Renal pelvis (tissue), 4 donors: ENCODE data around the gene UFC1. TPM values are rescaled to one million over a fixed set of nuclear protein-coding genes. Genes with fewer than 3 reads are reported as not detected.

Source experiments
- DNase-seq: peaks from one replicate; pipeline ENCODE4 v3.0.0-alpha.2; 2013
- polyA plus RNA-seq, 3 donors: library from polyadenylated mRNA; unstranded; fragments of 120-200 nt; gene quantifications; one replicate each; pipeline ENCODE4 v1.2.1, GENCODE V29; 2013; ENCODE audit not compliant: insufficient read length in 3 of 3

UFC1 gene
- polyA plus RNA-seq, 3 donors, result 123 to 161 (median 140) TPM

GRCh38 chr1:161130266-161130665, 23.5 kb upstream of the UFC1 start:
- DNase-seq, result no peak

DNA sequence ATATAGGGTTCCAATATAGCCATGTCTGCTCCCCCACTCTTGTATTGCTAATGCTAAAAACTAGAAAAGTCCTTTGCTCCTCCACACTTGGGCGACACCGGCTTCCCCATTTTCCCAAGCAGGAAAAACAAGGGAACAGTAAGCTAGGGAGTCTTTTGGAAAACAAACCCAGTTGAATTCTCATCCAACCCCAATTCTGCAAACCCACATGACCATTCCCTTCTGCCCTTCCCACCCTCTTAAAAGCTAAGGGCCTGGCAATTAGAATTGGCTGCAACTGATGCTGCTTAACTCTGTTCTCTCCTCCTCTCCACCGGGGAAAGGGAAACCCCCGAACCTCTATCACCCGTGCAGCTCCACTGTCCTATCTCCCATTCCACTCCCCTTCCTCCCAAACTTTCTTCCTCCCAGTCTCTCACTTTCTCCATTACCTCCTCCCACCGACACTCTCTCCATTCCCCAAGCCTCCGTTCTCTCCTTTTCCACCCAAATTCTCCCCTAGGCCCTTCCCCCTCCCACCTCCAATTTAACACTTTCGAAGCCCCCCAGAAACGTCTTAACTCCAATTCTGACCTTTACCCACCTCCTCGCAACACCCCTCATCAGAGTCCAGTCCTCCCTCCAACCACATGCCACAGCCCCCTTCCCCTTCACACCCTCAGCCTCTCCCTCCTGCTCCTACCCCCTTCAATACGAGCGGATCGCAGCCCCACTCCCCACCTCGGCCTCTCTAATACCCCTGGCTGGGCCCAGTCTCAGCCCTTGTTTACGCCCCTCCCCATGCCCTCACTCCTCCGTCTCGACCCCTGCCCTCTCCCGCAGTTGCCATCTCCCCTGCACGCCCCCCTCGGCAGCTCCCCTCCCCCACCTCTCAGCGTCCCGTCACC, 22.0 kb upstream of the UFC1 start:
- DNase-seq, result peak; percentile 14

GRCh38 chr1:161132410-161133219, 21.2 kb upstream of the UFC1 start, which contains the start of gene DEDD:
TSS of gene DEDD (minus strand) at chr1:161132667. CDS start at chr1:161124462, 8,205 bp downstream.
- DNase-seq, result peak; percentile 96

- no peak for DNase-seq
Observed at GRCh38 chr1:161133220-161133740, 20.5 kb upstream of the UFC1 start.

DNA sequence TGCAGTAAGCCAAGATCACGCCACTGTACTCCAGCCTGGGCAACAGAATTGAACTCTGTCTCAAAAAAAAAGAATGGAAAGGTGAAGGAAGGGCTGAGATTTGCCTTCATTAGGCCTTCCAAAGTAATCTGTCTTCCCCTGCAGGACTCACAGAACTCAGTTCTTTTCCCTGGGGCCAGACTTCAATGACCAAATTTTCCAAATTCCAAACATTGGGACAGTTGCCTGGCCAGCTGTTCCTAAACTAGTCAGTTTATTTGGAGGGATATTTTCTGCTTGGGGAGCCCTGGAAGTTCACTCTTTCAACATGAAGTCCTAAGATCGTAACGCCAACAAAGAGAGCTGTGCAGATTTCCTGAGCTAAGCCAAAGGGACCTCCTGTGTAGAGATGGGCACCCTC, 15.9 kb upstream of the UFC1 start:
- no peak for DNase-seq

DNA sequence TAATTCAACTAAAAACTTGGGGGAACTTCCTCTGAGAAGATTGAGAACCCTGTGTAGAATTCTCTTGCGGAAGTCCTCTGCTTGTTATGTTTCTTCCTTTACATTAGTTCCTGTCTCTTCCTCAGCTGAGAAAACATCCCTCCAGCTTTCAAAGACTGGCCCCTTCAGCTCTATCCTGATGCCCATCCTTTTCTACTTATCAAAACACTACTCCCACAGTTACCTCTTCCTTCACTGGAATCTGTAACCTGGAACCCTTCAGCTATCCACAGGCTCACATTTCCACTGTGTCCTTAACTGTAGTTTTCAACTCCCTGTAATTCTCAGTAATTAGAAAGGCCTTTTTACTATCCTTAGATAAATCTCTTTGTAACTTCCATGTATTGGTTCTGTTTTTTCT, 15.3 kb upstream of the UFC1 start:
- DNase-seq, result peak; percentile 45

DNA sequence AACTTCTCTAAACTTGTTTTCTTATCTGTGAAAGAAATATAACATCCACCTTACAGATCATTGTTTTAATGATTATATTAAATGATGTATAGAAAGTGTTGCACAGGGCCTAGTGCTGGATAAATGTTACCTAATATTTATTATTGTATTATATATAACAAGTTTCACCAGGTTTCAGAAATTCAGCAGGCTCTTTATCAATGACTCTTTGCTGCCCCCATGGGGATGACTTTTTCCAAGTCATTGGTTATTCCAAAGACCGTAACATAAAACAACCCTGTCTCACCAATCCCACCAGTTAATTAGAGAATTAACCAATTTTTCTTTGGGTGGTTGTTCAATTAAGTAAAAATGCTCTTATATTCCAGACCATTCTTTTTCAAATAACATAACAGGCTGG, 14.0 kb upstream of the UFC1 start:
- DNase-seq, result peak; percentile 44

GRCh38 chr1:161140755-161141400, 12.9 kb upstream of the UFC1 start:
- DNase-seq, result no peak

DNA sequence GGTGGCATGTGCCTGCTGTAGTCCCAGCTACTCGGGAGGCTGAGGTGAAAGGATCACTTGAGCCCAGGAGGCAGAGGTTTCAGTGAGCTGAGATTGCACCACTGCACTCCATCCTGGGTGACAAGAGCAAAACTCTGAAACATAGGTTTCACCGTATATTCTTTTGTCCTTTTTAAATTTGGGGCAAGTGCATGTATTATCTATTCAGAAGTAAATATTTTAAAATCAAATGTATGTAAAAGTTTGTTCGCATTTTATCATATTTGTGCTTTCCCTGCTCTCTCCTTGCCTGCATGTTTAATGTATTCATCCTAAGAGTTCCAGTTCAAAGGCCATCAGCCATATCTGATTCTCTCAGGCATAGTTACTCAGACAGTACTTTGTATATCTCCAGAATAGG, 7.9 kb upstream of the UFC1 start:
- no peak for DNase-seq

DNA sequence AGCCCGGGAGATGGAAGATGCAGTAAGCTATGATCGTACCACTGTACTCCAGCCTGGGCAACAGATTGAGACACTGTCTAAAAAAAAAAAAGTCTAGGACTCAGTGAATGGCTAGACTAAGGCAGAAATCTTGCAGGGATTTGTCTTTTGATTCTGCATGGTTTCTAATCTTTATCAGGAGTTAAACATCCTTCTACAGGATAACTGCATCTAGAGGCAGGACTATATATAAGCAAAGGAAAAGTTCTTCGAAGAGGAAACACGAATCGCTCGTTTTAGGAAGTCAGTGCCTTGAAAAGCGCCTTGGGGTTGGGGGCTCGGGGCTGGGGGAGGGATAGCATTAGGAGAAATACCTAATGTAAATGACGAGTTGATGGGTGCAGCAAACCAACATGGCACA, 602 bp upstream of the UFC1 start:
- DNase-seq, result no peak

- DNase-seq, result no peak
Observed at GRCh38 chr1:161157867-161158266, 4.1 kb downstream of the UFC1 start.

- no peak for DNase-seq
Observed at GRCh38 chr1:161158316-161159010, 4.7 kb downstream of the UFC1 start.

DNA sequence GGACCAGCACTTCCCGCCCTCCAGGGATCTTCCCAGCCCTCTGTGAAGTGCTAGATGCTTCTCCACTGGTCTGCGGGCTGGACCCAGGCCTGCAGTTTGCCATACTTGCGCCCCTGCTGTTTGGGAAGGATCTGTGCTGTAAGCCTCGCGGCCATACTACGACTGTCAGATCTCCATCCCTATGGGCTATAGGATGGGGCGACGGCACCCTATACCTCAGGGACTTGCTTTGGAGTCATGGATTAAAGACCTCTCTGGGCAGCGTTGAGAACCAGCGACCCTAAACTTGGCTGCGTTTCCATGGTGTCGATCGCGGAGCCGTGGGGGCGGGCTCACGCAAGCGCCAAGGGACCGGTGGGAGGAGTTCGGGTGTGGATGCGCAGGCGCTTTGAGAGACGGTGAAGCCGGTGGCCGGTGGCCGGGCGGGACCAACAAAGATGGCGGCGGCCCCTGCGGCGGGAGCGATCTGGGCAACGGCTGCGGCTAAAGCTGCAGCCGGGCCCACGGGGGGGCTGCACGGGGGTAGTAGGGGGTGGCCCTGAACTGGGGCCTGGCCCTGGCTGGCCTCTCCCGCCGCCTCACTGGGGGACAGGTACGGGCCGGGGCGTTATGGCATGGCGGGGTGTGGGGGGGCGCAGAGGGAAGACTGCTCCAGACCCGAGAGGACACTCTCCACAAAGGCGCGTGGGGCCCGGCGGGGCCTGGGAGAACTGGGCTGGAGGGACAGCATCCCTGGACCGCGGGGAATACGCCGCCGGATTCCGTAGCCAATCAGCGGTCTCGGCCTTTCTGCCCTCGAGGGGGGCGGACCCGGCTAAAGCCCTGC, 5.5 kb downstream of the UFC1 start, which contains the start of gene USP21:
USP21 (plus strand) TSS at position 414 of the 826 bp plus-strand sequence. CDS start 1,141 bp downstream, outside the sequence.
- DNase-seq, result peak; percentile 94

DNA sequence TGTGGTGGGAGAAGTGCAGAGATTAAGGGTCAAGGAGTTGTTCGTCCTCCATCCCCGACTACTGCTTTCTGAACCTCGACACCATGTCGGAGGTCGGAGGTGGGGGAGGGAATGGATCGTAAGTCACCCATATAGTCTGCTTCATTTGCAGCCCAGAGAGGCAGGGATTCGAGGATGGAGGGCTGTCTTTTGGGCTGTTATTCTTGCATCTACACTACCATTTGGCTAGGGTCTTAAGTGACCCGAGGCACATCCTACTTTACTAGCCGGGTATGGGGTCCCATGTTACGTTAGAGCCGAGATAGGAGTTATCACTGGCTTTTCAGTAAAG, 6.1 kb downstream of the UFC1 start:
- DNase-seq, result no peak

GRCh38 chr1:161160671-161161145, 6.9 kb downstream of the UFC1 start:
- no peak for DNase-seq

DNA sequence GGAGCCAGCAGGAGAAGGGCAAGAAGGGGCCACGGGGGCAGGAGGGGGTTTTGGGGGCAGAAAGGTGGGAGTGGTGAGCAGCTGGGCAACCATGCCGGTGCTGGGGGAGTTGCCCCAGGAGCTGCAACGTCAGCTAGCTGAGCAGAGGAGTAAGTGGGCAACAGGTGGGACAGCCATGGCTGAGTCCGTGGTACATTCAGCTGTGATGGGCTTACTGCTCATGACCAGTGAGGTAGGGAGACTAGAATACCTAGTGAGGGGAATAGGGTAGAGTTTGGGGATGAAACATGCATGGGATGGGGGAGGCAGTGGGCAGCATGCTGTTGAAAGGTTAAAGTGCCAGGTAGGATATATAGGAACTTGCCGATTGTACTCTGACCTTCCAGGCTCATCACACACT, 7.9 kb downstream of the UFC1 start:
- no peak for DNase-seq

DNA sequence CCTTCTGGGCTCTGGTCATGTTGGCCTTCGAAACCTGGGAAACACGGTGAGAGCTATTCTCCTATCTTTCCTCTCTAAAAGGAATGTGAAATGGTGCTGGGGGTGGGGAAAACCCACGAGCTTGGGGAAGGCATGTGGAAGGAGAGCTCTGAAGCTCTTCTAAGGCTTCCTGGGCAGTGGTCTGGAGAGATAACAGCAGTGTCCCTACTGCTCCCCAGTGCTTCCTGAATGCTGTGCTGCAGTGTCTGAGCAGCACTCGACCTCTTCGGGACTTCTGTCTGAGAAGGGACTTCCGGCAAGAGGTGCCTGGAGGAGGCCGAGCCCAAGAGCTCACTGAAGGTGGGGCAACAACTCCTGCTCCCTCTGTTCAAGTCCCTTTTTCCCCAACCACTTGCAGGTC, 8.3 kb downstream of the UFC1 start:
- DNase-seq, result no peak

GRCh38 chr1:161162806-161163205, 9.0 kb downstream of the UFC1 start:
- DNase-seq, result no peak

GRCh38 chr1:161163793-161164192, 10.0 kb downstream of the UFC1 start:
- no peak for DNase-seq

DNA sequence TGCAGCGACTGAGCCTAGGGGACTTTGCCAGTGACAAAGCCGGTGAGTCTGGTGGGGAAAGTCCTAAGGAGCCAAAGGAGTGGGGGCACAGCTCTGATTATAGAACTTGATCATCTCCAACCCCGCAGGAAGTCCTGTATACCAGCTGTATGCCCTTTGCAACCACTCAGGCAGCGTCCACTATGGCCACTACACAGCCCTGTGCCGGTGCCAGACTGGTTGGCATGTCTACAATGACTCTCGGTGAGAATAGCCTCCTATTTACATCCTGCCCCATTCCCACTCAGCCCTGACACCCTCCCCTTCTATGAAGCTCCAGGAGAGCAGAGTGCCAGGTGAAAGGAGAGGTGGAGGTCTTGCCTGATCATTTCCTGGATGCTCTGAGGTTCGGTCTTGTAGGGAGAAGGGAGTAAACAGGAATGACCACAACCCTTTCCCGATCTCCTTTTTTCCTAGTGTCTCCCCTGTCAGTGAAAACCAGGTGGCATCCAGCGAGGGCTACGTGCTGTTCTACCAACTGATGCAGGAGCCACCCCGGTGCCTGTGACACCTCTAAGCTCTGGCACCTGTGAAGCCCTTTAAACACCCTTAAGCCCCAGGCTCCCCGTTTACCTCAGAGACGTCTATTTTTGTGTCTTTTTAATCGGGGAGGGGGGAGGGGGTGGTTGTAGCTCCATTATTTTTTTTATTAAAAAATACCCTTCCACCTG, 11.3 kb downstream of the UFC1 start:
- no peak for DNase-seq
